AG09319 (cell line): ENCODE results near the gene DDX5.

ENCODE experiments used
- DNase-seq: peaks from one replicate; pipeline ENCODE4 v3.0.0-alpha.2; 2010; ENCODE audit warnings: low read depth; ENCODE audit errors: extremely low read depth
- TF ChIP-seq, protein P1 (sequence below): IDR thresholded peaks from 2 replicates; pipeline ENCODE4 v1.5.1; 2011; ENCODE audit warnings: low read depth, mild to moderate bottlenecking, inconsistent platforms, low read length, moderate library complexity

The DDX5 gene

DNA sequence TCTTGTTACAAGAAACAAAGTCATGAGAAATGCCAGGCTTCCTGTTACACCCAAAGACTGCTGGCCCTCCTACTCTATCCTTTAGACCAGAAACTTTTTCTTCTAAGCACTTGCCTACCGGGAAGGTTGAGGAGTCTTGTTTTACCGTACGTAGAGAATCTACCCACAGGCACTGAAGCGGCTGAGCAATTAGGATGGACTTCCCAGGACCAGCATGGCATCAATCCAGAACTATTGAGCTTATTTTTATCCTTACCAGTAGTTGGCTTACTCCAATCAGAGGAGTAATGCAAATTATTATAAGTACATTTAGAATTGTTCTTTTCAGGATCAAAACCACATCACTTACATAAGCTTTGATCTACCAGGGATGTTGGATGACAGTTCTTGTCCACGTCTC lies 26.3 kb upstream of the DDX5 start:
- DNase-seq: no peak
- TF ChIP-seq, protein P1, sequence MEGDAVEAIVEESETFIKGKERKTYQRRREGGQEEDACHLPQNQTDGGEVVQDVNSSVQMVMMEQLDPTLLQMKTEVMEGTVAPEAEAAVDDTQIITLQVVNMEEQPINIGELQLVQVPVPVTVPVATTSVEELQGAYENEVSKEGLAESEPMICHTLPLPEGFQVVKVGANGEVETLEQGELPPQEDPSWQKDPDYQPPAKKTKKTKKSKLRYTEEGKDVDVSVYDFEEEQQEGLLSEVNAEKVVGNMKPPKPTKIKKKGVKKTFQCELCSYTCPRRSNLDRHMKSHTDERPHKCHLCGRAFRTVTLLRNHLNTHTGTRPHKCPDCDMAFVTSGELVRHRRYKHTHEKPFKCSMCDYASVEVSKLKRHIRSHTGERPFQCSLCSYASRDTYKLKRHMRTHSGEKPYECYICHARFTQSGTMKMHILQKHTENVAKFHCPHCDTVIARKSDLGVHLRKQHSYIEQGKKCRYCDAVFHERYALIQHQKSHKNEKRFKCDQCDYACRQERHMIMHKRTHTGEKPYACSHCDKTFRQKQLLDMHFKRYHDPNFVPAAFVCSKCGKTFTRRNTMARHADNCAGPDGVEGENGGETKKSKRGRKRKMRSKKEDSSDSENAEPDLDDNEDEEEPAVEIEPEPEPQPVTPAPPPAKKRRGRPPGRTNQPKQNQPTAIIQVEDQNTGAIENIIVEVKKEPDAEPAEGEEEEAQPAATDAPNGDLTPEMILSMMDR: no peak

- TF ChIP-seq, protein P1: no peak
- peak; percentile 49 for DNase-seq
These were observed 25.9 kb upstream of the DDX5 start for GRCh38 chr17:64531955-64532371.

DNA sequence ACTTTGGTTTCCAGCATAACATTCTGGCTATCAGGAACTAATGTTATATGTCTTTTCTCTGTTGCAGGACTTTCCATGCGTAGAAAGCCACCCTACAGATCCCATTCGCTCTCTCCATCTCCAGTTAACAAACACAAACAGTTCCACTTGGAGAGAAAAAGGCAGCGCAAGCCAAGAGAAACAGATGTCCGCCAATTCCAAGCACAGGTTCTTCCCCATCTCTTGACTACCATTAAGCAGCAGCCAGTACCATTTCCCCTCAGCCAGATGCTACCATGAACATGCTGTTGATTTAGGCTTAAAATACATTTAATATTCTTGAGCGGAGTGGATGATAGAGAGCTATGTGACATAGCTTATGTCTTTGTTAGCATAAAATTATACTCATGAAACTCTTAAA lies 23.1 kb upstream of the DDX5 start:
- TF ChIP-seq, protein P1: no peak
- DNase-seq: no peak

GRCh38 chr17:64527914-64528313 lies 21.8 kb upstream of the DDX5 start:
- DNase-seq: no peak

DNA sequence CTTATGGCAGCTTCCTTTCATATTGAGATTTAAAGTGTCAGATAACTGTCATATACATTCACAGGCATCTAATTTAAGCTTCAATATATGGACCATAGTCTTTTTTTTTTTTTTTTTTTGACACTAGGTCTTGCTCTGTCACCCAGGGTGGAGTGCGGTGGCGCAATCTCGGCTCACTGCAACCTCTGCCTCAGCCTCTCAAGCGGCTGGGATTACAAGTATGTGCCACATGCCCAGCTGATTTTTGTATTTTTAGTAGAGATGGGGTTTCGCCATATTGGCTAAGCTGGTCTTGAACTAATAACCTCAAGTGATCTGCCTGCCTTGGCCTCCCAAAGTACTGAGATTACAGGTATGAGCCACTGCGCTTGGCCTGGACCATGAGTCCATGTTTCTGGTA lies 14.3 kb upstream of the DDX5 start:
- TF ChIP-seq, protein P1: no peak
- DNase-seq: no peak

More at GRCh38 chr17:64527914-64528313, 21.8 kb upstream of the DDX5 start:
- TF ChIP-seq, protein P1: no peak

DNA sequence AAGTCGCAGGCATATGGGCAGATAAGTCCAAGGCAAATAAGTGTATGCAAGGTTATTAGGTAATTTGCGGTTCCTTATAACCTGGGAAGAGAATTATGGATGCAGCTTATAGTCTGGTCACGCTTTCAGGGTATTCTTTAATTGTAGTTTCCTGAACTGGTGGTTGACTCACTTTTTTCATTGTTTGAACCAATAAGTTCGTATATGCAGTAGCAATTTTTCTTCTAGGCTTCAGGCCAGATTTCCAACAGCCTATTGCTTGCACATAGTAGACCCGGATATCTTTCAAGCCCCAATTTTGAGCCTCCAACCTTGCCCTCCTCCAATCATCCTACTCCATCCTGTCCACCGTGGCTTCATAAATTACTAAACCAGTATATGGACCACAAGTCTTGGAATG lies 13.5 kb upstream of the DDX5 start:
- TF ChIP-seq, protein P1: no peak
- no peak for DNase-seq

DNA sequence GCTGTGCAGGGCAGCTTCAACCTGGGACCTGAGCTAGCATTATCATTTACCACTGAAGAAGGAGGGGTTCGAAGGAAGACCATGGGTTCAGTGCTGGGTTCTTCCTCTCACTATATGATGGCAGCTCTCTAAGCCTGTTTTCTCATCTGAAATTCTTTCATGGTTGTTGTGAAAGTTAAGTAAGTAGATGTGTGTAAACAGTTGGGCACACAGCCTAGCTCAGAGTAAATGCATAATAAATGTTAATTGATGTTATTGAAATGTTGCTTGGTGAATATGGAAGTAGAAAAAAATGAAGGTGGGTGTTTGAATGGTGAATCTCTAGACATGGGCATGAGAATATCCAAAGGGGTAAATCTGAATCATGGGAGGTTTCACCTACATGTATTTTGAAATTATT lies 9.7 kb upstream of the DDX5 start:
- DNase-seq: no peak
- TF ChIP-seq, protein P1: no peak
